ENCODE measurements around the gene THUMPD1.
A peak's percentile ranks its signal among the peaks of the same experiment; 100 is the strongest.
"Not testable (repeated sequence)": the region's sequence is repeated elsewhere in the genome, so short reads cannot be mapped to it uniquely, and the experiment has no call there.

THUMPD1 gene

GRCh38 chr16:20749474-20749873 is 7.9 kb upstream of the THUMPD1 start:
- no peak for DNase-seq (ENCODE audit: low read depth in 2 of 2)

- DNase-seq (ENCODE audit: low read depth in 2 of 2): no peak
These were observed 5.6 kb upstream of the THUMPD1 start for GRCh38 chr16:20747030-20747816.

- no peak for DNase-seq (ENCODE audit: low read depth in 2 of 2)
These were observed 4.8 kb upstream of the THUMPD1 start for GRCh38 chr16:20746461-20746860.

- no peak for DNase-seq (ENCODE audit: low read depth in 2 of 2)
These were observed 3.4 kb upstream of the THUMPD1 start for GRCh38 chr16:20744922-20745440.

GRCh38 chr16:20743591-20743990 is 2.0 kb upstream of the THUMPD1 start:
- DNase-seq (ENCODE audit: low read depth in 2 of 2): no peak

- peak; percentile 82 to 83 for DNase-seq (ENCODE audit: low read depth in 2 of 2)
These were observed 607 bp downstream of the THUMPD1 start for GRCh38 chr16:20740901-20741521.

GRCh38 chr16:20740007-20740883 is 1.4 kb downstream of the THUMPD1 start:
- no peak for DNase-seq (ENCODE audit: low read depth in 2 of 2)

GRCh38 chr16:20735490-20735889 is 6.1 kb downstream of the THUMPD1 start:
- DNase-seq (ENCODE audit: low read depth in 2 of 2): no peak

- DNase-seq (ENCODE audit: low read depth in 2 of 2): no peak
These were observed 6.8 kb downstream of the THUMPD1 start for GRCh38 chr16:20734782-20735181.

- DNase-seq (ENCODE audit: low read depth in 2 of 2): no peak
These were observed 7.6 kb downstream of the THUMPD1 start for GRCh38 chr16:20734056-20734455.

- no peak for DNase-seq (ENCODE audit: low read depth in 2 of 2)
These were observed 12.5 kb downstream of the THUMPD1 start for GRCh38 chr16:20729141-20729540.

GRCh38 chr16:20727181-20727580 is 14.4 kb downstream of the THUMPD1 start:
- no peak for DNase-seq (ENCODE audit: low read depth in 2 of 2)

- no peak for DNase-seq (ENCODE audit: low read depth in 2 of 2)
These were observed 15.0 kb downstream of the THUMPD1 start for GRCh38 chr16:20726661-20727060.

- DNase-seq (ENCODE audit: low read depth in 2 of 2): no peak
These were observed 21.4 kb downstream of the THUMPD1 start for GRCh38 chr16:20720251-20720650.

- not testable (repeated sequence) for DNase-seq (ENCODE audit: low read depth in 2 of 2)
These were observed 23.9 kb downstream of the THUMPD1 start for GRCh38 chr16:20717718-20718117.

GRCh38 chr16:20711277-20711911 is 30.2 kb downstream of the THUMPD1 start:
- no peak for DNase-seq (ENCODE audit: low read depth in 2 of 2)

GRCh38 chr16:20708129-20708528 is 33.5 kb downstream of the THUMPD1 start:
- not testable (repeated sequence) for DNase-seq (ENCODE audit: low read depth in 2 of 2)

GRCh38 chr16:20707461-20707860 is 34.2 kb downstream of the THUMPD1 start:
- DNase-seq (ENCODE audit: low read depth in 2 of 2): no peak

- DNase-seq (ENCODE audit: low read depth in 2 of 2): not testable (repeated sequence)
These were observed 35.6 kb downstream of the THUMPD1 start for GRCh38 chr16:20705972-20706371.

- DNase-seq (ENCODE audit: low read depth in 2 of 2): no peak
These were observed 37.3 kb downstream of the THUMPD1 start for GRCh38 chr16:20704281-20704680.

- not testable (repeated sequence) for DNase-seq (ENCODE audit: low read depth in 2 of 2)
These were observed 39.9 kb downstream of the THUMPD1 start for GRCh38 chr16:20701692-20702091.

- no peak for DNase-seq (ENCODE audit: low read depth in 2 of 2)
These were observed 45.0 kb downstream of the THUMPD1 start for GRCh38 chr16:20696618-20697017.

Measured in stimulated activated CD8-positive, alpha-beta memory T cell treated with anti-CD3 and anti-CD28 coated beads, Interleukin-15, amount 100 ng/mL, for 4 hours (primary cell).